ENCODE data around the gene HMG20A. TPM values are rescaled to one million over a fixed set of nuclear protein-coding genes. Genes with fewer than 3 reads are reported as not detected.

Gene HMG20A
- total and polyA plus RNA-seq, 3 experiments from 2014 or later, result 28.5 to 46.6 (median 34.0) TPM

DNA sequence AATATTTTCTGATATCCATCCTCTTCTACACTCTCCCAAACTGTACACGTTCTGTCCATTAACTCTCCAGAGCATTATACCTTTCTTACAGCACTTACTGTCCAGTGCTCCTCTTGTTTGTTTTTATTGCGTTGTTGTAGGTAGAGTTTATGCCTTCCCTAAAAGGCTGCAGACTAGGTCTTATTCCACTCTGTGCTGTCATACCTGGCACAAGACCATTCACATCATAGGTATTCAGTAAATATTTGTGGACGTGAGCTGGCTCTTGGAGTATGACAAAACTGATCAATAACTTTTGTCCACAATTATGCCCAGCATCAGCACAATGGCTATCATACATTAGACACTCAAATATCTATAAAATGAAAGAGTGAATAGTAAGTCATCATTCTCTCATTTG lies 4.4 kb downstream of the HMG20A start:
- no peaks in the 10 kb centered on the region for H3K9me3 Mint-ChIP-seq
- H3K36me3 ChIP-seq (ENCODE audit: insufficient read depth, low read length), result no peaks in the 10 kb centered on the region
- peaks cover 0 to 5% of the 10 kb centered on the region in 2 donors for H3K27me3 Mint-ChIP-seq
- no peak overlapping the region for H3K4me3 ChIP-seq (ENCODE audit: low read length)
- H3K27ac Mint-ChIP-seq, result peak overlapping the region in 1 of 8 donors; percentile 69
- H3K4me3 Mint-ChIP-seq, result peak overlapping the region in 1 of 7 donors; percentile 35
- DNase-seq, result no peak
- peaks cover 28% of the 10 kb centered on the region for H3K4me1 ChIP-seq (ENCODE audit: insufficient read depth, low read length)
- ChIA-PET CTCF (no interaction called here), POLR2A (no interaction called here)
- no peaks in the 10 kb centered on the region for H3K27me3 ChIP-seq (ENCODE audit: insufficient read depth, low read length, poor library complexity, severe bottlenecking)
- H3K4me1 Mint-ChIP-seq, result peaks cover 60 to 83% (median 82%) of the 10 kb centered on the region in 3 donors
- peaks cover 0 to 14% (median 2%) of the 10 kb centered on the region in 3 donors for H3K36me3 Mint-ChIP-seq
- H3K27ac ChIP-seq (ENCODE audit: low read depth, low read length), result no peak overlapping the region
- H3K9me3 ChIP-seq (ENCODE audit: low read length), result no peaks in the 10 kb centered on the region

DNA sequence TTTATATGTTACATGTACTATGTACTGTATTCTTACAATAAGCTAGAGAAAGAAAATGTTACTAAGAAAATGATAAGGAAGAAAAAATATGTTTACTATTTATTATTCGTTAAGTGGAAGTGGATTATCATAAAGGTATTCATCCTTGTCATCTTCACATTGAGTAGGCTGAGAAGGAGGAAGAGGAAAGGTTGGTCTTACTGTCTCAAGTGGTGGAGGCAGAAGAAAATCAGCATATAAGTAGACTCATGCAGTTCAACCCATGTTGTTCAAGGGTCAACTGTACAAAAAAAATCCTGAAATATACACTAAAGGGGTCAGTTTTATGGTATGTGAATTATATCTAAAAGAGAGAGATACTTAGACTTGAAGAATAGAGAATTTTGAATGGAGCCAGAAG lies 5.7 kb downstream of the HMG20A start:
- no peak overlapping the region for H3K27ac ChIP-seq (ENCODE audit: low read depth, low read length)
- DNase-seq, result no peak
- H3K36me3 ChIP-seq (ENCODE audit: insufficient read depth, low read length), result no peaks in the 10 kb centered on the region
- Mint-ChIP-seq H3K36me3 (peaks cover 0 to 6% (median 2%) of the 10 kb centered on the region in 3 donors), H3K4me1 (peaks cover 62 to 85% (median 84%) of the 10 kb centered on the region in 3 donors), H3K9me3 (no peaks in the 10 kb centered on the region), H3K27ac (peak overlapping the region in 7 of 8 donors; percentile 1 to 71 (median 19)), H3K4me3 (peak overlapping the region in 1 of 7 donors; percentile 2), H3K27me3 (no peaks in the 10 kb centered on the region)
- ChIA-PET POLR2A (interaction anchor here (0.6 kb wide), 1 partner anchor 386 kb away, joined by 8 read pairs; no protein-coding TSS in a partner anchor), CTCF (no interaction called here)
- H3K4me3 ChIP-seq (ENCODE audit: low read length), result no peak overlapping the region
- H3K9me3 ChIP-seq (ENCODE audit: low read length), result no peaks in the 10 kb centered on the region
- H3K27me3 ChIP-seq (ENCODE audit: insufficient read depth, low read length, poor library complexity, severe bottlenecking), result no peaks in the 10 kb centered on the region
- peaks cover 29% of the 10 kb centered on the region for H3K4me1 ChIP-seq (ENCODE audit: insufficient read depth, low read length)

DNA sequence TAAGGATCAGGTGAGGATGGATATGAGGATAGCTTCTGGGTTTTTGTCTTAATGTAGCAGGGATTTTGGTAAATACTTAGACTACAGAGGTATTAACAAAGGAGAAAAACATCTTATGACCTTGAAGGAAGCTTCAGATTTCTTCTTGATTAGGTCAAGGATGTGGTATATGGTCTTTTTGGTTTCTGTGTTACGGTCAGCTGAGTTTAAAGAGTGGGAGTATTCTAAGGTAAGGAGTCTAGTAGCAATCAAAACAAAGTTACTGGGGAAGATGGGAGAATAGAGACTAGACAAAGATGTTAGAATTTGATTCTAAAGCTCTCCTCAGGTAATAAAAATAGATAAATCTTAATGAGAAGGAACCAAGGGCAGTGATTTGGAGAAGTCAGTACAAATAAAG lies 6.2 kb downstream of the HMG20A start:
- H3K27ac ChIP-seq (ENCODE audit: low read depth, low read length), result no peak overlapping the region
- peaks cover 0 to 7% (median 2%) of the 10 kb centered on the region in 3 donors for H3K36me3 Mint-ChIP-seq
- H3K4me3 ChIP-seq (ENCODE audit: low read length), result no peak overlapping the region
- no peaks in the 10 kb centered on the region for H3K36me3 ChIP-seq (ENCODE audit: insufficient read depth, low read length)
- peak overlapping the region in 5 of 7 donors; percentile 1 to 25 (median 3) for H3K4me3 Mint-ChIP-seq
- ChIA-PET CTCF (no interaction called here), POLR2A (interaction anchor here (0.6 kb wide), 1 partner anchor 386 kb away, joined by 8 read pairs; no protein-coding TSS in a partner anchor)
- H3K27ac Mint-ChIP-seq, result peak overlapping the region in 7 of 8 donors; percentile 1 to 71 (median 19)
- peaks cover 24% of the 10 kb centered on the region for H3K4me1 ChIP-seq (ENCODE audit: insufficient read depth, low read length)
- H3K4me1 Mint-ChIP-seq, result peaks cover 58 to 83% (median 79%) of the 10 kb centered on the region in 3 donors
- H3K27me3 Mint-ChIP-seq, result no peaks in the 10 kb centered on the region
- no peaks in the 10 kb centered on the region for H3K9me3 ChIP-seq (ENCODE audit: low read length)
- DNase-seq, result no peak
- no peaks in the 10 kb centered on the region for H3K27me3 ChIP-seq (ENCODE audit: insufficient read depth, low read length, poor library complexity, severe bottlenecking)
- H3K9me3 Mint-ChIP-seq, result no peaks in the 10 kb centered on the region

DNA sequence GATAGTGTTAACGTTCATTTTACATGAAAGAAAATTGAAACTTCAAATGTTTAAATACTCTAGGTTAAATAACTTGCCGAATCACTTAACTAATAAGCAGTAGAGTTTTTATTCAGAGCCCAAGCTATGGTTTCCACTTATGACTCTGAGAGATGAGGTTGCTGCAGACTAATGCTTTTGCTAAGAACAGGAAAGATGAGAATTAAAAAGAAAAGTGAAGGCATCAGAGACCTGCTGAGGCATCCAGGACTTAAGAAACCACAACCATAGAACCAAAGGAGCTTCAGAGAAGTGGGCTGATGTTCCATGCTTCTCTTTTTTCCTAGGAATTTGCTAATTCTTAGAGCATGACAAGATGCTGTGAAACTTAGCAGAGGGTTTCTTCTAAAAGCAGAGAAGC lies 9.5 kb downstream of the HMG20A start:
- Mint-ChIP-seq H3K4me1 (peaks cover 35 to 68% (median 56%) of the 10 kb centered on the region in 3 donors), H3K9me3 (no peaks in the 10 kb centered on the region), H3K27me3 (no peaks in the 10 kb centered on the region), H3K27ac (no peak overlapping the region), H3K4me3 (peak overlapping the region in 1 of 7 donors; percentile 0), H3K36me3 (peaks cover 0 to 7% (median 3%) of the 10 kb centered on the region in 3 donors)
- Histone ChIP-seq H3K27ac (ENCODE audit: low read depth, low read length) (no peak overlapping the region), H3K9me3 (ENCODE audit: low read length) (no peaks in the 10 kb centered on the region), H3K4me1 (ENCODE audit: insufficient read depth, low read length) (peaks cover 22% of the 10 kb centered on the region), H3K36me3 (ENCODE audit: insufficient read depth, low read length) (no peaks in the 10 kb centered on the region), H3K4me3 (ENCODE audit: low read length) (no peak overlapping the region), H3K27me3 (ENCODE audit: insufficient read depth, low read length, poor library complexity, severe bottlenecking) (no peaks in the 10 kb centered on the region)
- ChIA-PET CTCF (no interaction called here), POLR2A (no interaction called here)
- no peak for DNase-seq

DNA sequence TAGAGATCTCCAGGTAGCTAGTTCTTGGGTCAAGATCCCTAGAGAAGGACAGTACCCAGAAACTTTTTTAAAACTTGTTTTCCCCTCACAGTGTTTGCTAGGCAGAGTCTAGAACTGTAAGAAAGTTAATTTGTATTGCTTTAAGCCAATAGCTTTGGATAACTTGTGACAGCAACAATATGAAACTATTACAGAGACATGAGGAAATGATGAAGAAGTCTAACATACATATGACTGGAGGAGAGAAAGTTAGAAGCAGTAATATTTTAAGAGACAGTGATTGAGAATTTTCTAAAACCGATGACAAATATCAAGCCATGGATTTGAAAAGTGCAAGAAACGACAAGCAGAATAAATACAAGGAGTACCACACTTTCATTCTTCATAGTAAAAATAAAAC lies 10.0 kb downstream of the HMG20A start:
- no peak overlapping the region for H3K4me3 Mint-ChIP-seq
- Histone ChIP-seq H3K4me3 (ENCODE audit: low read length) (no peak overlapping the region), H3K9me3 (ENCODE audit: low read length) (no peaks in the 10 kb centered on the region), H3K27ac (ENCODE audit: low read depth, low read length) (no peak overlapping the region), H3K4me1 (ENCODE audit: insufficient read depth, low read length) (peaks cover 22% of the 10 kb centered on the region), H3K36me3 (ENCODE audit: insufficient read depth, low read length) (no peaks in the 10 kb centered on the region), H3K27me3 (ENCODE audit: insufficient read depth, low read length, poor library complexity, severe bottlenecking) (no peaks in the 10 kb centered on the region)
- peaks cover 0 to 7% (median 3%) of the 10 kb centered on the region in 3 donors for H3K36me3 Mint-ChIP-seq
- peaks cover 36 to 66% (median 55%) of the 10 kb centered on the region in 3 donors for H3K4me1 Mint-ChIP-seq
- no peaks in the 10 kb centered on the region for H3K27me3 Mint-ChIP-seq
- POLR2A ChIA-PET, result interaction anchor here (0.5 kb wide), 1 partner anchor 1057 kb away, joined by 3 read pairs; no protein-coding TSS in a partner anchor
- CTCF ChIA-PET, result interaction anchor here (1.3 kb wide), 1 partner anchor 9 kb away, joined by 3 read pairs; no protein-coding TSS in a partner anchor
- H3K9me3 Mint-ChIP-seq, result no peaks in the 10 kb centered on the region
- no peak overlapping the region for H3K27ac Mint-ChIP-seq
- DNase-seq, result no peak

DNA sequence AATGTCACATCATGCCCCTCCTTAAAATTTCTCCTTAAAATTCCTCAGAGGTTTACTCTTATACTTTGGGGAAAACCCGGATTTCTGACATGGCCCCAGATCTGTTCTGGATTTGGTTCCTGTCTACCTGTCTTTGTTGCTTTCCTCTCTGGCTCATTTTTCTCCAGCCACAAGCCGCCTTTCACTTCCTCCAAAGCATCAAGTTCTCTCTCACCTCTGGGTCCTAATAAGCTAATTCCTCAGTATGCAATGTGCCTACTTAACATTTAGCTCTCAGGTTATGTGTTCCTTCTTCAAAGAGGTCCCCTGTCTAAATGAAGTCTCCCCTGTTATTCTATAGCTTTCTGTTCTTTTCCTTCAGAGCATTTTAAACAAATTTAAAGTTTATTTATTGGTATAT lies 16.1 kb downstream of the HMG20A start:
- Histone ChIP-seq H3K27me3 (ENCODE audit: insufficient read depth, low read length, poor library complexity, severe bottlenecking) (no peaks in the 10 kb centered on the region), H3K4me1 (ENCODE audit: insufficient read depth, low read length) (no peaks in the 10 kb centered on the region), H3K36me3 (ENCODE audit: insufficient read depth, low read length) (no peaks in the 10 kb centered on the region), H3K4me3 (ENCODE audit: low read length) (no peak overlapping the region), H3K9me3 (ENCODE audit: low read length) (no peaks in the 10 kb centered on the region), H3K27ac (ENCODE audit: low read depth, low read length) (no peak overlapping the region)
- ChIA-PET CTCF (no interaction called here), POLR2A (no interaction called here)
- Mint-ChIP-seq H3K4me1 (peaks cover 36 to 60% (median 51%) of the 10 kb centered on the region in 3 donors), H3K27ac (peak overlapping the region in 2 of 8 donors; percentile 16 to 74), H3K9me3 (no peaks in the 10 kb centered on the region), H3K4me3 (peak overlapping the region in 1 of 7 donors; percentile 15), H3K27me3 (no peaks in the 10 kb centered on the region), H3K36me3 (peaks cover 0 to 9% (median 7%) of the 10 kb centered on the region in 3 donors)
- no peak for DNase-seq

DNA sequence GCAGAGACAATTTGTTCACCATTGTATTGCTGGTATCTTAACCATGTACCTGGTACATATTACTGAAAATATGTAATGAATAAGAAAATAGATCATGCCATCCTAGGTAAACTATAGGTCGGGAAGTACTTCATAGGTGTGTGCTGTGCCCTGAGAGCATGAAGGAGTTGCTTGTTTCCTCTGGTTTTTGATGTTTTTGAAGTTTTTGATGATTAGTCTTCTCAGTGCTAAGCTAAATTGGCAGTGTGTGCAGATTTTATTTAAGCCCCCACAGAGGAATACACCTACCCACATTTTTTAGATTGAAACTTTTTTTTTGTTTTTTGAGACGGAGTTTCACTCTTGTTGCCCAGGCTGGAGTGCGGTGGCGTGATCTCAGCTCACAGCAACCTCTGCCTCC lies 16.6 kb downstream of the HMG20A start:
- Mint-ChIP-seq H3K27me3 (no peaks in the 10 kb centered on the region), H3K27ac (peak overlapping the region in 2 of 8 donors; percentile 7 to 54), H3K4me1 (peaks cover 36 to 63% (median 55%) of the 10 kb centered on the region in 3 donors), H3K9me3 (no peaks in the 10 kb centered on the region), H3K4me3 (no peak overlapping the region), H3K36me3 (peaks cover 0 to 9% (median 7%) of the 10 kb centered on the region in 3 donors)
- Histone ChIP-seq H3K4me3 (ENCODE audit: low read length) (no peak overlapping the region), H3K9me3 (ENCODE audit: low read length) (no peaks in the 10 kb centered on the region), H3K27me3 (ENCODE audit: insufficient read depth, low read length, poor library complexity, severe bottlenecking) (no peaks in the 10 kb centered on the region), H3K4me1 (ENCODE audit: insufficient read depth, low read length) (no peaks in the 10 kb centered on the region), H3K27ac (ENCODE audit: low read depth, low read length) (no peak overlapping the region), H3K36me3 (ENCODE audit: insufficient read depth, low read length) (no peaks in the 10 kb centered on the region)
- CTCF ChIA-PET, result interaction anchor here (1.3 kb wide), 1 partner anchor 106 kb away, joined by 3 read pairs; no protein-coding TSS in a partner anchor
- POLR2A ChIA-PET, result no interaction called here
- no peak for DNase-seq

DNA sequence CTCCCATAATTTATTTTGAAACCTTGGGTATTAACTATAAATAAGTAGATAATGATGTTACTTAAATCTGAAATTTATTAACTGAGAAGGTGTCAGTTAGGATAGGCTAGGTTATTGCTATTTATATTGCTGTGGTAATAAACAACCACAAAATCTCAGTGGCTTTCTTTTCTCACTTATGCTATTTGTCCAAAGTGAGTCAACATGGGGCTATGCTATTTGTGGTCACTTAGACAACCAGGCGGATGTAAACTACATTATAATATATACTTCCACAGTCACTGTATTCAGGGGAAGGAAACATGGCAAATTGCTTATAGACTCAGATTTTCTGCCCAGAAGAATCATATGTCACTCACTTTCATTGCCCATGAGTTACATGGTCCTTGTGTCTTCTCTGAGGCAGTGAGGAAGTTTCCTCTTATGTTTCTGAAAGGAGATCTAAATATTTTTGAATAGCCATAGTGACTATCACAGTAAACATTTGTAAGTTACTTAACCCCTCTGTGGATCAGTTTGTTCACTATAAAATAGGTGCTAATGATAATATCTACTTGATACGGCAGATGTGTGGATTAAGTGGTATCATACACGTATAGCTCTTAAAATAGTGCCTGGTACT lies 19.8 kb downstream of the HMG20A start:
- Mint-ChIP-seq H3K4me3 (no peak overlapping the region), H3K36me3 (peaks cover 0 to 8% (median 4%) of the 10 kb centered on the region in 3 donors), H3K27ac (no peak overlapping the region), H3K4me1 (peaks cover 41 to 63% (median 61%) of the 10 kb centered on the region in 3 donors), H3K27me3 (no peaks in the 10 kb centered on the region), H3K9me3 (no peaks in the 10 kb centered on the region)
- Histone ChIP-seq H3K27me3 (ENCODE audit: insufficient read depth, low read length, poor library complexity, severe bottlenecking) (no peaks in the 10 kb centered on the region), H3K4me3 (ENCODE audit: low read length) (no peak overlapping the region), H3K27ac (ENCODE audit: low read depth, low read length) (no peak overlapping the region), H3K4me1 (ENCODE audit: insufficient read depth, low read length) (no peaks in the 10 kb centered on the region), H3K36me3 (ENCODE audit: insufficient read depth, low read length) (no peaks in the 10 kb centered on the region), H3K9me3 (ENCODE audit: low read length) (no peaks in the 10 kb centered on the region)
- DNase-seq, result no peak
- ChIA-PET POLR2A (no interaction called here), CTCF (no interaction called here)
